GM23338 (cell line): ENCODE measurements around the gene PIGU. TPM values are rescaled to one million over a fixed set of nuclear protein-coding genes. Genes with fewer than 3 reads are reported as not detected.

Experiments
- ATAC-seq: fragments of 200-7000 bp; cut with Tn5 transposase; 3 replicates; pipeline ENCODE4 v1.9.1; 2020
- DNase-seq: peaks from one replicate; pipeline ENCODE4 v3.0.0-alpha.2; 2015; ENCODE audit warnings: low spot score
- H2AFZ ChIP-seq: fragments of 200-600 bp; sonication (generic); 2 replicates; pipeline ENCODE4 v1.8.0; 2016; ENCODE audit warnings: antibody characterized with exemption, mild to moderate bottlenecking, moderate library complexity
- H3F3A ChIP-seq: fragments of 200-600 bp; sonication (generic); replicated peaks from 2 replicates; pipeline ENCODE4 v1.8.0; 2017; ENCODE audit warnings: antibody characterized with exemption, mixed run types, low read depth
- H3K27ac ChIP-seq: fragments of 200-600 bp; sonication (generic); 2 replicates; pipeline ENCODE4 v1.6.1; 2016; ENCODE audit warnings: low read depth
- H3K27me3 ChIP-seq: fragments of 200-600 bp; sonication (generic); 2 replicates; pipeline ENCODE4 v1.8.0; 2016; ENCODE audit warnings: mild to moderate bottlenecking, mixed run types, moderate library complexity; ENCODE audit not compliant: insufficient read depth
- H3K36me3 ChIP-seq: fragments of 200-600 bp; sonication (generic); 2 replicates; pipeline ENCODE4 v1.8.0; 2016; ENCODE audit warnings: mild to moderate bottlenecking; ENCODE audit not compliant: insufficient read depth
- H3K4me1 ChIP-seq: fragments of 200-600 bp; sonication (generic); 2 replicates; pipeline ENCODE4 v1.8.0; 2016; ENCODE audit warnings: mild to moderate bottlenecking, moderate library complexity; ENCODE audit not compliant: insufficient read depth
- H3K4me2 ChIP-seq: fragments of 200-600 bp; sonication (generic); 2 replicates; pipeline ENCODE4 v1.7.1; 2017; ENCODE audit warnings: mixed run types
- H3K4me3 ChIP-seq: fragments of 200-600 bp; sonication (generic); 2 replicates; pipeline ENCODE4 v1.6.1; 2016; ENCODE audit warnings: mixed run types
- H3K79me2 ChIP-seq: fragments of 200-600 bp; sonication (generic); replicated peaks from 2 replicates; pipeline ENCODE4 v1.8.0; 2017; ENCODE audit warnings: mild to moderate bottlenecking; ENCODE audit not compliant: insufficient read depth
- H3K9me2 ChIP-seq: fragments of 200-600 bp; sonication (generic); 2 replicates; pipeline ENCODE4 v1.8.0; 2017; ENCODE audit not compliant: insufficient read depth
- H4K20me1 ChIP-seq: fragments of 200-600 bp; sonication (generic); replicated peaks from 2 replicates; pipeline ENCODE4 v1.8.0; 2017; ENCODE audit warnings: mild to moderate bottlenecking; ENCODE audit not compliant: insufficient read depth
- H3K27ac Mint-ChIP-seq: 2 replicates; pipeline ENCODE4 v1.8.0; 2020; ENCODE audit warnings: inconsistent platforms, mild to moderate bottlenecking, moderate library complexity, mixed read lengths
- H3K27me3 Mint-ChIP-seq: 3 replicates; pipeline ENCODE4 v1.8.0; 2022; ENCODE audit warnings: low read depth, mild to moderate bottlenecking, moderate library complexity, mixed read lengths, inconsistent platforms; ENCODE audit not compliant: insufficient read depth, poor library complexity
- H3K36me3 Mint-ChIP-seq: 3 replicates; pipeline ENCODE4 v1.8.0; 2021; ENCODE audit warnings: low read depth, mild to moderate bottlenecking, inconsistent platforms, moderate library complexity, mixed read lengths
- H3K4me1 Mint-ChIP-seq: 3 replicates; pipeline ENCODE4 v1.8.0; 2020; ENCODE audit warnings: mild to moderate bottlenecking, inconsistent platforms, mixed read lengths
- H3K4me3 Mint-ChIP-seq: 3 replicates; pipeline ENCODE4 v1.8.0; 2021; ENCODE audit warnings: moderate library complexity, mild to moderate bottlenecking, inconsistent platforms, mixed read lengths
- H3K9me3 Mint-ChIP-seq: 3 replicates; pipeline ENCODE4 v1.8.0; 2020; ENCODE audit warnings: moderate library complexity, mild to moderate bottlenecking, inconsistent platforms, mixed read lengths
- CREB1 ChIP-seq: fragments of 250-450 bp; sonication (Bioruptor Pico); IDR thresholded peaks from 2 replicates; pipeline ENCODE4 v1.5.0; 2020; ENCODE audit warnings: low read depth, mild to moderate bottlenecking, moderate library complexity
- CTCF ChIP-seq, 2 experiments: fragments of 200-600 bp in 1 of 2; sonication (generic) in 1 of 2; conservative IDR thresholded peaks; 2 replicates each; pipeline versions ENCODE4 v1.5.1 to v1.6.1; 2016 to 2017; ENCODE audit warnings: antibody characterized with exemption in 2 of 2, low read depth in 2 of 2, mild to moderate bottlenecking in 2 of 2, moderate library complexity in 1 of 2
- ETS1 ChIP-seq: IDR thresholded peaks from 2 replicates; pipeline ENCODE4 v1.6.1; 2016; ENCODE audit warnings: antibody characterized with exemption
- EZH2 ChIP-seq: fragments of 200-600 bp; sonication (generic); IDR thresholded peaks from one replicate; pipeline ENCODE4 v1.8.0; 2017; ENCODE audit warnings: antibody characterized with exemption, mild to moderate bottlenecking, low read depth; ENCODE audit not compliant: unreplicated experiment
- EZH2phosphoT487 ChIP-seq: fragments of 200-600 bp; sonication (generic); IDR thresholded peaks from one replicate; pipeline ENCODE4 v1.8.1; 2018; ENCODE audit warnings: antibody characterized with exemption; ENCODE audit not compliant: unreplicated experiment
- JUNB ChIP-seq: IDR thresholded peaks from one replicate; pipeline ENCODE4 v1.6.1; 2016; ENCODE audit warnings: antibody characterized with exemption; ENCODE audit not compliant: unreplicated experiment
- NANOG ChIP-seq: IDR thresholded peaks from 2 replicates; pipeline ENCODE4 v1.6.1; 2016; ENCODE audit warnings: antibody characterized with exemption, borderline replicate concordance
- POLR2AphosphoS5 ChIP-seq: IDR thresholded peaks from 2 replicates; pipeline ENCODE4 v1.6.1; 2016; ENCODE audit warnings: antibody characterized with exemption, low read depth
- STAT1 ChIP-seq: IDR thresholded peaks from one replicate; pipeline ENCODE4 v1.6.1; 2016; ENCODE audit warnings: antibody characterized with exemption; ENCODE audit not compliant: unreplicated experiment
- ZNF114 ChIP-seq: fragments of 250-450 bp; sonication (Bioruptor Pico); IDR thresholded peaks from 2 replicates; pipeline ENCODE4 v1.5.0; 2020; ENCODE audit warnings: mild to moderate bottlenecking, moderate library complexity
- ZNF331 ChIP-seq: fragments of 250-450 bp; sonication (Bioruptor Pico); IDR thresholded peaks from 2 replicates; pipeline ENCODE4 v1.5.0; 2020; ENCODE audit warnings: low read depth, mild to moderate bottlenecking, moderate library complexity
- ZNF462 ChIP-seq: fragments of 250-450 bp; sonication (Bioruptor Pico); IDR thresholded peaks from 2 replicates; pipeline ENCODE4 v1.5.0; 2020; ENCODE audit warnings: mild to moderate bottlenecking, moderate library complexity
- polyA plus RNA-seq: library from polyadenylated mRNA; unstranded; fragments of >200 nt; fragmentation: Nextera tagmentation; extraction: Ambion mirVana; gene quantifications from 2 replicates; pipeline ENCODE4 v1.2.1, GENCODE V29; 2016
- total RNA-seq: library from RNA; depleted of rRNA; stranded (reverse); fragments of >200 nt; shearing (Covaris generic); gene quantifications from 2 replicates; pipeline ENCODE4 v1.2.3, GENCODE V29; 2014
- TF ChIP-seq, protein P1 (sequence below): IDR thresholded peaks from one replicate; pipeline ENCODE4 v1.6.1; 2018; ENCODE audit warnings: antibody characterized with exemption; ENCODE audit not compliant: unreplicated experiment

The PIGU gene
- total and polyA plus RNA-seq, 2 experiments from 2014 or later, result 24.3 to 28.9 TPM

- no peak overlapping the region for H3K27ac Mint-ChIP-seq
- peaks cover 19% of the 10 kb centered on the region for H3K4me1 Mint-ChIP-seq
- TF ChIP-seq ETS1 (no peak), CREB1 (CRISPR knock-in tag) (no peak), ZNF331 (CRISPR knock-in tag) (no peak), POLR2AphosphoS5 (no peak), ZNF462 (CRISPR knock-in tag) (no peak), EZH2phosphoT487 (no peak), EZH2 (no peak), JUNB (no peak), STAT1 (no peak), CTCF (conservative IDR thresholded peaks at IDR 0.05; ENCODE audit: low read depth in 2 of 2) (no peak), NANOG (no peak), ZNF114 (CRISPR knock-in tag) (no peak)
- TF ChIP-seq, protein P1, sequence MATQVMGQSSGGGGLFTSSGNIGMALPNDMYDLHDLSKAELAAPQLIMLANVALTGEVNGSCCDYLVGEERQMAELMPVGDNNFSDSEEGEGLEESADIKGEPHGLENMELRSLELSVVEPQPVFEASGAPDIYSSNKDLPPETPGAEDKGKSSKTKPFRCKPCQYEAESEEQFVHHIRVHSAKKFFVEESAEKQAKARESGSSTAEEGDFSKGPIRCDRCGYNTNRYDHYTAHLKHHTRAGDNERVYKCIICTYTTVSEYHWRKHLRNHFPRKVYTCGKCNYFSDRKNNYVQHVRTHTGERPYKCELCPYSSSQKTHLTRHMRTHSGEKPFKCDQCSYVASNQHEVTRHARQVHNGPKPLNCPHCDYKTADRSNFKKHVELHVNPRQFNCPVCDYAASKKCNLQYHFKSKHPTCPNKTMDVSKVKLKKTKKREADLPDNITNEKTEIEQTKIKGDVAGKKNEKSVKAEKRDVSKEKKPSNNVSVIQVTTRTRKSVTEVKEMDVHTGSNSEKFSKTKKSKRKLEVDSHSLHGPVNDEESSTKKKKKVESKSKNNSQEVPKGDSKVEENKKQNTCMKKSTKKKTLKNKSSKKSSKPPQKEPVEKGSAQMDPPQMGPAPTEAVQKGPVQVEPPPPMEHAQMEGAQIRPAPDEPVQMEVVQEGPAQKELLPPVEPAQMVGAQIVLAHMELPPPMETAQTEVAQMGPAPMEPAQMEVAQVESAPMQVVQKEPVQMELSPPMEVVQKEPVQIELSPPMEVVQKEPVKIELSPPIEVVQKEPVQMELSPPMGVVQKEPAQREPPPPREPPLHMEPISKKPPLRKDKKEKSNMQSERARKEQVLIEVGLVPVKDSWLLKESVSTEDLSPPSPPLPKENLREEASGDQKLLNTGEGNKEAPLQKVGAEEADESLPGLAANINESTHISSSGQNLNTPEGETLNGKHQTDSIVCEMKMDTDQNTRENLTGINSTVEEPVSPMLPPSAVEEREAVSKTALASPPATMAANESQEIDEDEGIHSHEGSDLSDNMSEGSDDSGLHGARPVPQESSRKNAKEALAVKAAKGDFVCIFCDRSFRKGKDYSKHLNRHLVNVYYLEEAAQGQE, result no peak
- no peak overlapping the region for H3K4me2 ChIP-seq
- peaks cover 36% of the 10 kb centered on the region for H3K27me3 ChIP-seq
- H3K79me2 ChIP-seq, result no peaks in the 10 kb centered on the region
- H2AFZ ChIP-seq, result no peak overlapping the region
- H3K27ac ChIP-seq, result no peak overlapping the region
- peaks cover 20% of the 10 kb centered on the region; the same call in 1 of the 2 replicates for H3F3A ChIP-seq
- H3K4me3 Mint-ChIP-seq, result no peak overlapping the region; the same call in 2 of the 3 replicates
- peaks cover 57% of the 10 kb centered on the region for H3K27me3 Mint-ChIP-seq
- peaks cover 17% of the 10 kb centered on the region; the same call in 1 of the 2 replicates for H3K4me1 ChIP-seq
- H4K20me1 ChIP-seq, result 0 out of 2 replicates have a peak, but pooled peaks cover 4% of the 10 kb centered on the region
- ATAC-seq (no peak), DNase-seq (no peak)
- no peaks in the 10 kb centered on the region for H3K36me3 ChIP-seq
- no peaks in the 10 kb centered on the region; the same call in 2 of the 3 replicates for H3K9me3 Mint-ChIP-seq
- H3K9me2 ChIP-seq, result no peaks in the 10 kb centered on the region
- no peaks in the 10 kb centered on the region for H3K36me3 Mint-ChIP-seq
- no peak overlapping the region for H3K4me3 ChIP-seq
These were observed 29.5 kb upstream of the PIGU start for GRCh38 chr20:34706302-34706875.
